ENCODE measurements around the gene STX12. TPM values are rescaled to one million over a fixed set of nuclear protein-coding genes. Genes with fewer than 3 reads are reported as not detected.
"Not testable (repeated sequence)": the region's sequence is repeated elsewhere in the genome, so short reads cannot be mapped to it uniquely, and the experiment has no call there.

The STX12 gene
- total RNA-seq, 1 donor from 2014 or later = 24.5 TPM

GRCh38 chr1:27829339-27829960, 56.4 kb downstream of the STX12 start:
- intact Hi-C loops (cut with micrococcal nuclease) = not testable (repeated sequence)

- intact Hi-C loops (cut with micrococcal nuclease) = loop anchor here (1.0 kb wide), 3 partner anchors 58 to 159 kb away; partner anchors contain the start of genes FAM76A, IFI6 and STX12
These were observed 57.8 kb downstream of the STX12 start, which contains the start of gene PPP1R8 for GRCh38 chr1:27830621-27831440. Gene PPP1R8 (plus strand): TSS chr1:27830782. CDS start chr1:27830836, 54 bp downstream.

GRCh38 chr1:27831568-27832410, 58.8 kb downstream of the STX12 start:
- intact Hi-C loops (cut with micrococcal nuclease) = no loop called here

GRCh38 chr1:27832762-27833161, 59.7 kb downstream of the STX12 start:
- intact Hi-C loops (cut with micrococcal nuclease) = no loop called here

DNA sequence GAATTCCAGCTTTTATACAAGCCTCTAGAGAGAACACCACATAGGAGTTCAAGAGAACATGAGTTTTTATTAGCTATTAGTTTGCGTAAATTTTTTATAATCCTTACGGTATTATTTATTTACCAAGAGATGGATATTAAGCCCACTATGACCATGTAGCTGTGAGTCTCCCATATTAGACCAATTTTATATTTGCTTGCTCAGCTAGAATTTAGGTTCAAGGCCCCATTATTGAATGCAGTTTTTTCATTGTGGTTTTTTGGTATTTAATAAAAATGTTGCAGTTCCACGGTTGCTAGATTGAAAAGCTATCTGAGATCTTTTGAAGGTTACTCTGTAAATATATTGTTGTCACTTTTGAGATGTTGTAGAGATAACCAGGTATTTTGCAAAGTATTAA, 60.5 kb downstream of the STX12 start:
- intact Hi-C loops (cut with micrococcal nuclease) = no loop called here

DNA sequence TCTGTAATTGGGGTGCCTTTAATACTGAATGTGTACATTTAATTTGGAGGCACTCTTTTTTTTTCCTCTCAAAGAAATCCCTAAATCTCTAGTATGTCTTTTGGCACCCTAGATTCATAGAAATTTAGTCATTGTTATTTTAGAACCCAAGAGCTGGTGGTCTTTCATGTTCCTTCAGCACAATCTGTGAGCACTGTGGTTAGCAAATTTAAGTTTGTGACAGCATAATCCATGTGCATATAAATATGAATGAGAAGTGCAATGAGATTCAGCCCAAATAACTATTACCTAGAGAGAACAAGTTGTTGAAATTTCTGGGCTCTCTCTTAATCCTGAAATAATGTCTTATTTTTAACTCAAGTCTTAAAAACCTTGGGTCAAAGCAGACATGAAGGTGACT, 62.0 kb downstream of the STX12 start:
- intact Hi-C loops (cut with micrococcal nuclease) = no loop called here

DNA sequence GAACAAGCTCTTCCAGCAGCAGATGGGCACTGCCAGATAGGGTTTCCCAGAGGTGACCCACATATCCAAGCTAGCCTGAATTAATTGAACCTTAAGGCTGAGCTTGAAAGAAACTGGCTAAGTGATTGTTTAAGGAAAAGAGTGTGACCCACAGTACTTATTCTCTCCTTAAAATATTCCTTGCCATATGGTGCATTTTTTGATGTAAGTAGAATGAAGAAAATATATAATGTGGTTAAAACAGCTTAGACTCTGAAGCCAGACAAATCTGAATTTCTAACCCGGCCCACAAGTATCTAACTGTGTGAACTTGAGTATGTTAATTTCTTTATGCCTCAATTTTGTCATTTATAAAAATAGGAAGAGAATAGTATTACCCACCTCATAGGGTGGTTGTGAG, 62.5 kb downstream of the STX12 start:
- intact Hi-C loops (cut with micrococcal nuclease) = no loop called here

- intact Hi-C loops (cut with micrococcal nuclease) = loop anchor here (10.0 kb wide), 1 partner anchor 355 kb away; no protein-coding TSS in a partner anchor
These were observed 76.9 kb downstream of the STX12 start for GRCh38 chr1:27849951-27850350.

DNA sequence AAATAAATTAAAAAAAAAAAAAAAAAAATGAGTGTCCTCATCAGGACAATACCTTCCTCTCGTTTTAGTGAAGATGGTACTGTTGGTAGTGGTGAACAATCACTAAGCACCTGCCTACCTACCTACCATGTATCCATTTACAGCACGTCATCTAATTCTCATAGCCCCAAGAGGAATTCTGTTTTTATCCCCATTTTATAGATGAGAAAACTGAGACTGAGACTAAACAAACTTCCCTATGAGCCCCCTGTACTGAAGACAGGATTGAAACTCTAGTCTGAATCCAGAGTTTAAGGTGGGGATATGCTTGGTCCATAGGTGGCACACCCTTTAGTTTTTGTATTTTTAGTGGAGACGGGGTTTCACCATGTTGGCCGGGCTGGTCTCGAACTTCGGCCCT, 82.1 kb downstream of the STX12 start:
- intact Hi-C loops (cut with micrococcal nuclease) = loop anchor here (5.0 to 10.0 kb wide), 2 partner anchors 232 to 350 kb away; partner anchors contain the start of gene EYA3

- intact Hi-C loops (cut with micrococcal nuclease) = loop anchor here (5.0 to 10.0 kb wide), 2 partner anchors 231 to 348 kb away; partner anchors contain the start of gene EYA3
These were observed 83.7 kb downstream of the STX12 start for GRCh38 chr1:27856561-27857343.

DNA sequence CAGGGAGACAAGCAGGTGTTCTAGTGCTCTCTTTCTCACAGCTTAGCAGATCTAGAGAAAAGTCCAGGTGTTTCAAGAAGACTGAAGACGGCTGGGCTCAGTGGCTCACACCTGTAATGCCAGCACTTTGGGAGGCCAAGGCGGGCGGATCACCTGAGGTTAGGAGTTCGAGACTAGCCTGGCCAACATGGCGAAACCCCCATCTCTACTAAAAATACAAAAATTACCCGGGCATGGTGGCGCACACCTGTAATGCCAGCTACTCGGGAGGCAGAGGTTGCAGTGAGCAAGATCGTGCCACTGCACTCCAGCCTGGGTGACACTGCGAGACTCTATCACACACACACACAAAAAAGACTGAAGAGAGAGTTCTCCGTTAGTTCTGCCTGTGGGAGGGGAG, 84.5 kb downstream of the STX12 start:
- intact Hi-C loops (cut with micrococcal nuclease) = loop anchor here (5.0 to 10.0 kb wide), 2 partner anchors 230 to 347 kb away; partner anchors contain the start of gene EYA3

DNA sequence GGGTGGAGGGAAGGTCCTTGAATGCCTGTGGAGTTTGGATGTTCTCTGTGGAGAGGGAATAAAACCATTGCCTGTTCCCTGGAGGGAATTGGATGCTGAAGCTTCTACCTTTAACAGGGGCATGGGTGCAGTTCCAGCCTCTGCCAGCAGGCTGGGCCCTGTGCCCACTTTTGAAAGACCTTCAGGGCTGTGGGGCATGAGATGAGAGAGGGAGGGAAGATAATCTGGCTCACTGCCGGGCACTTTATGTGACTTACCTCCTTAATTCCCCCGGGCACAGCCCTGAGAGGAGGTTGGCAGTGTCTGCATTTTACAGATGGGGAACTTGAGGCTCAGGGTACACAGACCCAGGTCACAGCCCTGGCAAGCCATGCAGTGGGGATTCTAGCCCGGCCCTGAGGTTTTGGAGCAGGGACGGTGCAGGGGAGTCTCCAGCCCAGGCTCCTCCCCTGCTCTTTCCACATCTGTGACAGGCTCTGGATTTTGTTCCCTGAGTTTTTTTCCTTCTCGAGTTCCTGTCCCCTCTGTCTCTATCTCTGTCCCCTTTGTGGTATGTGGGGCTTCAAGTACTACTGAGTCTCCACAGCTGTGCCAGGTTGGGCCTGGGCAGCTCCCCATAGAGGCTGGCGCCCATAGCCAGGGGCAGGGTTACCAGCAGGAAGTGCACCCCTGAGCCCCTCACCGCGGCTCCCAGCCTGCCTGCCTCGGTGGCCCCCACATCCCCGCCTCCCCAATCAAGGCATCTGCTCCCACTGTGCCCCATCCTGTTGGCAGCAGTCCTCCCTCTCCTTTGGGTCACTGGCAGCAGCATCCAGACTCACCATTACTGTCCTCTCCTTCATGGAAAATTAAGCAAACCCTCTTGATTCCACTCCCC, 85.3 kb downstream of the STX12 start:
- intact Hi-C loops (cut with micrococcal nuclease) = loop anchor here (1.0 to 10.0 kb wide), 3 partner anchors 121 to 346 kb away; partner anchors contain the start of gene EYA3

GRCh38 chr1:27858949-27859576, 86.0 kb downstream of the STX12 start:
- intact Hi-C loops (cut with micrococcal nuclease) = loop anchor here (1.0 to 10.0 kb wide), 3 partner anchors 120 to 346 kb away; partner anchors contain the start of gene EYA3

- intact Hi-C loops (cut with micrococcal nuclease) = no loop called here
These were observed 88.4 kb downstream of the STX12 start for GRCh38 chr1:27861436-27861835.

DNA sequence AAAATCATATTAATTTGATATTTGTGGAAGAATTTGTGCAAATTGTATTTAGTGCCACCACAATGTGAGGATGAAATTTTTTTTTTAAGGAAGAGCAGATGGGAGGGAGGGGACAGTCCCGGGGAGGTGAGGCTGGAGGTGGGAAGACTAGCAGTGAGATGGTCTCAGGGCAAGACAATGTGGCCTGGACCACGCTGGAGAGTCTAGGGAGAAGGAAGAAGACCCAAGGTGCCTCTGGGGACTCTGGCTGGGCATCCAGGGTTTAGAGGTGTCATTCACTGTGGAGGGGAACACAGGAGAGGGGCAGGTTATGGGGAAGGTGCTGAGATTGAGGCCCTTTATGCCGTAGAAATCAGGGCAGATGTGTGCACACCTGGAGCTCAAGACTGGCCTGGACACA, 89.0 kb downstream of the STX12 start:
- intact Hi-C loops (cut with micrococcal nuclease) = no loop called here

DNA sequence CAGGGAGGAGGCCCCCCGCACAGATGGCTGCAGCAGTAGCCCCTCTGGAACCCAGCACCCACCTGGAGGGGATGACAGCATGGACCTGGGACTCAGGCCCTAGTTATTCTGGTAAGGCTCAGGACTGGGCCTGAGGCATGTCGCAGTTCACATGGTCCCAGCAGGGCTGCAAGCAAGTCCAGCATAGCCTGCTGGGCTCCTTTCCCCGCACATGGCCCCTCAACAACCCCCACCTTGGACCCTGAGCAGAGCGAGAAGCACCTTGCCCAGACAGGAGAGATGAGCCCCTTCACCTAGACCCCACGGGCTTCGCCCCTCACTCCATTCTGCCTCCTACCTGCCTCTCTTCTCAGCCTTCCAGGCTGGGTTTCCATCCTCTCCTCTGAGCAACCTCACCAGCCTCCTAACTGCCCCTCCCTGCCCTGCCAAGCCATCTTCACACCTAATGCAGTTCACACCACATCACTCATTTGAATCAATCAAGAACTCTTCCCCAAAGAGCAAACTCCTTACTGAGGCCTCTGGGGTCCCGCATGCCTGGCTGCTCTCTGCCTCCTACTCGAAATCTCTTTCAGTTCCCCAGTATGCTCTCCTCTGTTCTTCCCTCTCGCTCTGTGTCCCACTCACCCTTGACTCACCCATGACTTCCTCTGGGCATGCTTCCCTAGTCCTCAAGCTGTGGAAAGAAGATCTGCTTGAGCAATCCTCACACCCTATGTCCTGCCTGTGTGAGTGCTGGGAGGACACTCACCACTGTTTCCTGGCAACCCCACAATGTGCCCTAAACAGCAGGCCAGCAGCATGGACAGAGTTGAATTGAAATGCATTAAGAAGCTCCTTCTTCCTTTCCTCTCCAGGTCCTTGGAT, 89.9 kb downstream of the STX12 start:
- intact Hi-C loops (cut with micrococcal nuclease) = no loop called here

DNA sequence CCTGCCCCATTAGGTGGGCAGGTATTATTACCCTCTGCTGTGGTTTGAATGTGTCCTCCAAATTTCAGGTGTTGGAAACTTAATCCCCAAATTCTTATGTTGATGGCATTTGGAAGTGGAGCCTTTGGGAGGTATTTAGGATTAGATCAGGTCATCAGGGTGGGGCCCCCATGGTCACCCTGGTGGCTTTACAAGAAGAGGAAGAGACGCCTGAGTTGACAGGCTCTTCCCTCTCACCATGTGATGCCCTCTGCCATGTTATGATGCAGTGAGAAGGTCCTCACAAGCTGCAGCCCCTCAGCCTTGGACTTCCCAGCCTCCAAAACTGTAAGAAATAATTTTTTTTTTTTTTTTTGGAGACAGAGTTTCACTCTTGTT, 90.5 kb downstream of the STX12 start:
- intact Hi-C loops (cut with micrococcal nuclease) = no loop called here

All from T-helper 2 cell treated with Interferon-gamma antibody and Interleukin-4, amounts not matched to agents 100 ng/mL and 5 ng/mL, for 36 hours (primary cell).